PC-9 (cell line): ENCODE measurements around the gene BMPR1B. TPM values are rescaled to one million over a fixed set of nuclear protein-coding genes. Genes with fewer than 3 reads are reported as not detected.

Experiments
- BruUV-seq: library from RNA; stranded (reverse); fragments of 400-500 nt; replicated peaks from 2 replicates; lab custom pipeline; 2021; lab: Mats Ljungman, UMichigan
- CTCF ChIA-PET: fragments of 300-600 bp; sonication (Branson Sonifier 250); formaldehyde crosslinking; loops from one replicate; lab custom pipeline; 2022; ENCODE audit warnings: antibody characterized with exemption; lab: Charles Lee
- POLR2A ChIA-PET: fragments of 300-600 bp; sonication (Branson Sonifier 250); formaldehyde crosslinking; loops from one replicate; lab custom pipeline; 2022; ENCODE audit warnings: antibody characterized with exemption; ENCODE audit not compliant: unreplicated experiment; lab: Charles Lee
- DNase-seq, 2 experiments: peaks; one replicate each; pipeline versions ENCODE4 v3.0.0 to v3.0.0-alpha.2; 2015 to 2022; ENCODE audit warnings: mixed read lengths in 1 of 2
- H2AFZ ChIP-seq: fragments of 200-600 bp; sonication (generic); 2 replicates; pipeline ENCODE4 v1.8.1; 2017; ENCODE audit warnings: antibody characterized with exemption
- H3F3A ChIP-seq: fragments of 200-600 bp; sonication (generic); 2 replicates; pipeline ENCODE4 v1.8.1; 2017; ENCODE audit warnings: antibody characterized with exemption, mild to moderate bottlenecking, low read depth; ENCODE audit not compliant: insufficient read depth
- H3K27ac ChIP-seq: fragments of 200-600 bp; sonication (generic); 2 replicates; pipeline ENCODE4 v1.6.1; 2016; ENCODE audit warnings: mixed run types
- H3K27me3 ChIP-seq: fragments of 200-600 bp; sonication (generic); 2 replicates; pipeline ENCODE4 v1.6.1; 2016; ENCODE audit warnings: low read depth, mixed run types; ENCODE audit not compliant: insufficient read depth
- H3K36me3 ChIP-seq: fragments of 200-600 bp; sonication (generic); 2 replicates; pipeline ENCODE4 v1.6.1; 2016; ENCODE audit warnings: low read depth, mixed run types
- H3K4me1 ChIP-seq: fragments of 200-600 bp; sonication (generic); replicated peaks from 2 replicates; pipeline ENCODE4 v1.6.1; 2016; ENCODE audit warnings: mixed run types; ENCODE audit not compliant: insufficient read depth
- H3K4me2 ChIP-seq: fragments of 200-600 bp; sonication (generic); 2 replicates; pipeline ENCODE4 v1.6.1; 2017; ENCODE audit warnings: mixed run types
- H3K4me3 ChIP-seq: fragments of 200-600 bp; sonication (generic); 2 replicates; pipeline ENCODE4 v1.6.1; 2016; ENCODE audit warnings: mixed run types
- H3K79me2 ChIP-seq: fragments of 200-600 bp; sonication (generic); 2 replicates; pipeline ENCODE4 v1.6.1; 2017; ENCODE audit warnings: low read depth, mixed run types
- H3K9me2 ChIP-seq: fragments of 200-600 bp; sonication (generic); 2 replicates; pipeline ENCODE4 v1.8.1; 2017; ENCODE audit warnings: mild to moderate bottlenecking; ENCODE audit not compliant: insufficient read depth
- H3K9me3 ChIP-seq: fragments of 200-600 bp; sonication (generic); 2 replicates; pipeline ENCODE4 v1.8.1; 2016; ENCODE audit warnings: low read depth; ENCODE audit not compliant: insufficient read depth
- H4K20me1 ChIP-seq: fragments of 200-600 bp; sonication (generic); 2 replicates; pipeline ENCODE4 v1.8.1; 2017; ENCODE audit not compliant: insufficient read depth
- CTCF ChIP-seq: fragments of 200-600 bp; sonication (generic); conservative IDR thresholded peaks from 2 replicates; pipeline ENCODE4 v1.6.1; 2017; ENCODE audit warnings: mixed run types, antibody characterized with exemption, mild to moderate bottlenecking, moderate library complexity
- EZH2 ChIP-seq: fragments of 200-600 bp; sonication (generic); IDR thresholded peaks from 2 replicates; pipeline ENCODE4 v1.8.0; 2017; ENCODE audit warnings: antibody characterized with exemption, low read depth
- intact Hi-C: fragments of 100-400 bp; cut with micrococcal nuclease; formaldehyde crosslinking; loops from one replicate; pipeline ENCODE4 v1.10.0; 2022; ENCODE audit not compliant: unreplicated experiment
- total RNA-seq: library from RNA; stranded (reverse); gene quantifications from 2 replicates; pipeline ENCODE4 v1.2.3, GENCODE V29; 2021

BMPR1B gene
- total RNA-seq, 1 experiment from 2014 or later = 1.1 TPM

GRCh38 chr4:95105112-95105511 lies 347.4 kb downstream of the BMPR1B start:
- Histone ChIP-seq H3K9me2 (no peaks in the 10 kb centered on the region), H2AFZ (no peak overlapping the region), H3K4me2 (no peak overlapping the region), H3K4me1 (no peaks in the 10 kb centered on the region), H4K20me1 (no peaks in the 10 kb centered on the region), H3K4me3 (no peak overlapping the region), H3K9me3 (no peaks in the 10 kb centered on the region), H3F3A (no peaks in the 10 kb centered on the region), H3K79me2 (no peaks in the 10 kb centered on the region), H3K27me3 (no peaks in the 10 kb centered on the region), H3K27ac (no peak overlapping the region), H3K36me3 (no peaks in the 10 kb centered on the region)
- BruUV-seq = no TSS peak
- POLR2A ChIA-PET = no interaction called here
- TF ChIP-seq EZH2 = no peak
- DNase-seq = no peak
- intact Hi-C loops = no loop called here
- CTCF ChIA-PET = no interaction called here

- CTCF ChIA-PET = no interaction called here
- POLR2A ChIA-PET = no interaction called here
- H3K4me1 ChIP-seq = no peaks in the 10 kb centered on the region
Observed at GRCh38 chr4:95105983-95106382, 348.2 kb downstream of the BMPR1B start.

GRCh38 chr4:95106408-95106928 lies 348.7 kb downstream of the BMPR1B start:
- no peaks in the 10 kb centered on the region for H3K4me1 ChIP-seq
- H3K4me2 ChIP-seq = no peak overlapping the region
- no peak for DNase-seq

More at GRCh38 chr4:95105983-95106382, 348.2 kb downstream of the BMPR1B start:
- H3K79me2 ChIP-seq = no peaks in the 10 kb centered on the region
- DNase-seq = no peak
- no peaks in the 10 kb centered on the region for H3K36me3 ChIP-seq
- BruUV-seq = no TSS peak
- no peak for TF ChIP-seq EZH2
- no peak for TF ChIP-seq CTCF
- H3K9me3 ChIP-seq = no peaks in the 10 kb centered on the region
- H3K27ac ChIP-seq = no peak overlapping the region
- intact Hi-C loops = no loop called here
- no peaks in the 10 kb centered on the region for H3K27me3 ChIP-seq
- no peaks in the 10 kb centered on the region for H3K9me2 ChIP-seq
- no peak overlapping the region for H2AFZ ChIP-seq
- no peak overlapping the region for H3K4me3 ChIP-seq
- H3K4me2 ChIP-seq = no peak overlapping the region
- no peaks in the 10 kb centered on the region for H4K20me1 ChIP-seq
- no peaks in the 10 kb centered on the region for H3F3A ChIP-seq

More at GRCh38 chr4:95106408-95106928, 348.7 kb downstream of the BMPR1B start:
- intact Hi-C loops = no loop called here
- no peaks in the 10 kb centered on the region for H4K20me1 ChIP-seq
- ChIA-PET POLR2A (no interaction called here), CTCF (no interaction called here)
- H3F3A ChIP-seq = no peaks in the 10 kb centered on the region
- no peaks in the 10 kb centered on the region for H3K9me3 ChIP-seq
- H3K36me3 ChIP-seq = no peaks in the 10 kb centered on the region
- TF ChIP-seq EZH2 (no peak), CTCF (no peak)
- H3K27me3 ChIP-seq = no peaks in the 10 kb centered on the region
- no peak overlapping the region for H3K4me3 ChIP-seq
- no peaks in the 10 kb centered on the region for H3K79me2 ChIP-seq
- no peak overlapping the region for H3K27ac ChIP-seq
- no peak overlapping the region for H2AFZ ChIP-seq
- no TSS peak for BruUV-seq
- H3K9me2 ChIP-seq = no peaks in the 10 kb centered on the region
